WERI-Rb-1 (cell line): ENCODE measurements around the gene TTC17.

Experiments used
- DNase-seq: peaks from one replicate; pipeline ENCODE4 v3.0.0-alpha.2; 2020
- H3K27ac ChIP-seq: fragments of 250-450 bp; sonication (Bioruptor Pico); 2 replicates; pipeline ENCODE4 v1.5.1; 2020; ENCODE audit warnings: mild to moderate bottlenecking, moderate library complexity
- H3K27me3 ChIP-seq: fragments of 250-450 bp; sonication (Bioruptor Pico); 2 replicates; pipeline ENCODE4 v1.5.1; 2021; ENCODE audit warnings: mild to moderate bottlenecking, low read depth, moderate library complexity; ENCODE audit not compliant: insufficient read depth, severe bottlenecking
- H3K36me3 ChIP-seq: fragments of 250-450 bp; sonication (Bioruptor Pico); 2 replicates; pipeline ENCODE4 v1.5.1; 2020; ENCODE audit warnings: mild to moderate bottlenecking, moderate library complexity
- H3K4me3 ChIP-seq: 2 replicates; pipeline ENCODE4 v1.5.1; 2011; ENCODE audit warnings: low read depth, mild to moderate bottlenecking, control low read depth, low read length
- H3K9me3 ChIP-seq: fragments of 250-450 bp; sonication (Bioruptor Pico); 2 replicates; pipeline ENCODE4 v1.5.1; 2021; ENCODE audit warnings: mild to moderate bottlenecking, moderate library complexity; ENCODE audit not compliant: severe bottlenecking
- TF ChIP-seq, protein P1 (sequence below): IDR thresholded peaks from 2 replicates; pipeline ENCODE4 v1.5.1; 2011; ENCODE audit warnings: low read depth, mild to moderate bottlenecking, control low read depth, inconsistent platforms, low read length

TTC17 gene

DNA sequence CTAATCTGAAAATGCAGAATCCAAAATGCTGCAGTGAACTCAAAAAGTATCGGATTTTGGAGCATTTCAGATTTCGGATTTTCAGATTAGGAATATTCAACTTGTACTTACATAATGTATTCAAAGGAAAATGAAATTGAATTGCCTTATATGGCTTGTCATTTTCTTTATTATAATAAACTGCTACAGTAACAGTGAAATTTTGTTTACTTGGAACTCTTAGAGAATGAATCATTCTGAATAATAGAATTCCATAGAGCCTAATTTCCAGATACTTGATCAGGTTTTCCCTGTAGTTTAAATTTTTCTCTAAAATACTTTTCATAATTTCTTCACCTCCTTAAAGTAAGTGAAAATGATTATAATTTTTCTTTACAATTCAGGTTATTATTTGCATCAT, 17.3 kb downstream of the TTC17 start:
- no peak for DNase-seq
- H3K27ac ChIP-seq, result no peak overlapping the region
- H3K4me3 ChIP-seq, result no peak overlapping the region
- H3K36me3 ChIP-seq, result peaks cover 24% of the 10 kb centered on the region
- H3K27me3 ChIP-seq, result no peaks in the 10 kb centered on the region
- H3K9me3 ChIP-seq, result no peaks in the 10 kb centered on the region
- TF ChIP-seq, protein P1, sequence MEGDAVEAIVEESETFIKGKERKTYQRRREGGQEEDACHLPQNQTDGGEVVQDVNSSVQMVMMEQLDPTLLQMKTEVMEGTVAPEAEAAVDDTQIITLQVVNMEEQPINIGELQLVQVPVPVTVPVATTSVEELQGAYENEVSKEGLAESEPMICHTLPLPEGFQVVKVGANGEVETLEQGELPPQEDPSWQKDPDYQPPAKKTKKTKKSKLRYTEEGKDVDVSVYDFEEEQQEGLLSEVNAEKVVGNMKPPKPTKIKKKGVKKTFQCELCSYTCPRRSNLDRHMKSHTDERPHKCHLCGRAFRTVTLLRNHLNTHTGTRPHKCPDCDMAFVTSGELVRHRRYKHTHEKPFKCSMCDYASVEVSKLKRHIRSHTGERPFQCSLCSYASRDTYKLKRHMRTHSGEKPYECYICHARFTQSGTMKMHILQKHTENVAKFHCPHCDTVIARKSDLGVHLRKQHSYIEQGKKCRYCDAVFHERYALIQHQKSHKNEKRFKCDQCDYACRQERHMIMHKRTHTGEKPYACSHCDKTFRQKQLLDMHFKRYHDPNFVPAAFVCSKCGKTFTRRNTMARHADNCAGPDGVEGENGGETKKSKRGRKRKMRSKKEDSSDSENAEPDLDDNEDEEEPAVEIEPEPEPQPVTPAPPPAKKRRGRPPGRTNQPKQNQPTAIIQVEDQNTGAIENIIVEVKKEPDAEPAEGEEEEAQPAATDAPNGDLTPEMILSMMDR, result no peak

DNA sequence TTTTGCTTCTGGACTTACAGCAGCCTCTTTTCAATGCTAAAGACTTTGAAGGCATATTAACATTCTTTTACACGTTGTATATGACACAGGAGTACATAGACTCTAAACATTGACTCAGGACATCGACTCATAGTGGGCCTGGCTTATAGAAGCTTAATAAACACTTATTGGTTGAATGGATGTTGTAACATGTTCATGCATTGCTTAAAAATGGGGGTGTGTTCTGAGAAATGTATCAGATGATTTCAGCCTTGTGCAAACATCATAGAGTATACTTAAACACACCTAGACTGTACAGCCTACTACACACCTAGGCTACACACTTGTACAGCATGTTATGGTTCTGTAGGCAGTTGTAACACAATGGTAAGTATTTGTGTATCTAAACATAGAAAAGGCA, 17.9 kb downstream of the TTC17 start:
- no peaks in the 10 kb centered on the region for H3K9me3 ChIP-seq
- H3K4me3 ChIP-seq, result no peak overlapping the region
- H3K27me3 ChIP-seq, result no peaks in the 10 kb centered on the region
- peaks cover 20% of the 10 kb centered on the region for H3K36me3 ChIP-seq
- H3K27ac ChIP-seq, result no peak overlapping the region
- TF ChIP-seq, protein P1, result no peak
- DNase-seq, result no peak

DNA sequence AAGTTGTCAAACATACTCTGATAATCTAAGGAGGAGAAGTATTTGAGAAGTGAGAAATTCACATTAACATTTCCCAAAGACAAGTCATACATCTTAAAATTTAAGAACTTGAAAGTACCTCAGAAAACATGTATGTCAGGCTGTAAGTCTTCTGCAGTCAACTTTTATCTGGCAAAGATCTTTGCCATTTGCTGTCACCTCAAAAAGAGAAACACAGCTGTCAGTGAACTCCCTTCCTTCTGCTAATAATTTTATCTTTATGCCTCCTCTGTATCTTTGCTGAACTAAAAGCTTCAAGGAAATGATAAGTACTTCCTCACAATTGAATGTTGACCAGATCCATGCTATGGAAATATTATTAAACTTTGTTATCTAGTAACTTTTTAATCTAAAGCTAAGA, 18.7 kb downstream of the TTC17 start:
- Histone ChIP-seq H3K36me3 (peaks cover 19% of the 10 kb centered on the region), H3K27me3 (no peaks in the 10 kb centered on the region), H3K27ac (no peak overlapping the region), H3K4me3 (no peak overlapping the region), H3K9me3 (no peaks in the 10 kb centered on the region)
- TF ChIP-seq, protein P1, result no peak
- DNase-seq, result no peak

DNA sequence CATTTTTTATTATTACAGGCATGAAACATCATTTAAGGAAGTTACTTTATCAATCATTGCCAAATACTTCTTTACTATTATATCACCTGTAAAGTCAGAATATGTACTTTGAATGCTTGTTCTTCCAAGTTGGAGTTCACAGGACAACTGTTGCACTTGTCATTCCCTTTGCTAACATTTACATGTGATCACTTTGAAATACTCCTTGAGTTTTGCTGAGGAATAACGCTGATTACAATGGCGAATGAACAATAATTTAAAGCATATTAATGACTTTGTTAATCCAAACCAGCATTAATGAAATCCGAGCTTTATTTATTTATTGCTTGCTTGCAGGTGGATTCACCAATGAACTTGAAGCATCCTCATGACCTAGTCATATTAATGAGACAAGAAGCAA, 20.2 kb downstream of the TTC17 start:
- H3K4me3 ChIP-seq, result no peak overlapping the region
- DNase-seq, result no peak
- TF ChIP-seq, protein P1, result no peak
- H3K27me3 ChIP-seq, result no peaks in the 10 kb centered on the region
- no peak overlapping the region for H3K27ac ChIP-seq
- H3K36me3 ChIP-seq, result peaks cover 19% of the 10 kb centered on the region
- H3K9me3 ChIP-seq, result no peaks in the 10 kb centered on the region

DNA sequence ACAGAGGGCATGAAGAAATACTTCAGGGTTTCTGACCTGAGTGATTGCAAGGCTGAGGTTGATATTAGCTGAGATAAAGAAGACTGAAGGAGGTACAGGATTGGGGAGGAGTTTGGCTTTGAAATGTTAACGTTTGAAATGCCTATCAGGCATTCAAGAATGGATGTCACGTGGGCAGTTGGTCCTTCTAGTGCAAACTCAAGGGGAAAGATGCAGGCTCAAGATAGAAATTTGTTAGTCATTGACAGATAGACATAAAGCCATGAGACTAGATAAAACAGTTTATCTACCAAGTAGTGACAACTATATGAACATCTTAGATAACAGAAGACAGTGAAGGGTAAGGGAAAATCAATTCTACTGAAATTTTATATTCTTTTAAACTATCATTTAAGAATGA, 23.1 kb downstream of the TTC17 start:
- Histone ChIP-seq H3K27ac (no peak overlapping the region), H3K4me3 (no peak overlapping the region), H3K27me3 (no peaks in the 10 kb centered on the region), H3K9me3 (no peaks in the 10 kb centered on the region), H3K36me3 (peaks cover 26% of the 10 kb centered on the region)
- TF ChIP-seq, protein P1, result no peak
- DNase-seq, result no peak

DNA sequence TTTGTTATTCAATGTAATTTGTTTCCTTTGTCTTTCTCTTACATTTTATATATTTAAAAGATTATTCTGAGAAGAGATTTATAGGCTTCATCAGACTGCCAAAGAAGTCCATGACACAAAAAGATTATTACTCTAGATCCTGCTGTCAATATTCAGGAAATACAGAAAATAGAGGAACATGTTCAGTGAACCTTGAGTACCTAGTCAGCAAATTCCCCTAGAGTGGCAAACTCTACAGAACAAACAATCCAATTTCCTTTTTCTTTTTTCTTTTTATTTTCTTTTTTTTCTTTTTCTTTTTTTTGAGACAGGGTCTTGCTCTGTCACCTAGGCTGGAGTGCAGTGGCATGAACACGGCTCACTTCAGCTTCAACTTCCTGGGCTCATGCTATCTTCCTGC, 23.9 kb downstream of the TTC17 start:
- no peaks in the 10 kb centered on the region for H3K9me3 ChIP-seq
- peaks cover 29% of the 10 kb centered on the region for H3K36me3 ChIP-seq
- no peaks in the 10 kb centered on the region for H3K27me3 ChIP-seq
- DNase-seq, result no peak
- TF ChIP-seq, protein P1, result no peak
- H3K27ac ChIP-seq, result no peak overlapping the region
- no peak overlapping the region for H3K4me3 ChIP-seq
